H1 (cell line): ENCODE measurements around the gene DGKH. TPM values are rescaled to one million over a fixed set of nuclear protein-coding genes. Genes with fewer than 3 reads are reported as not detected.

Experiments used
- CTCF ChIA-PET: fragments of 300-600 bp; sonication (Branson Sonifier 250); formaldehyde crosslinking; loops from one replicate; lab custom pipeline; 2021; ENCODE audit not compliant: partially characterized antibody; lab: Charles Lee
- POLR2A ChIA-PET: fragments of 300-600 bp; sonication (Branson Sonifier 250); formaldehyde crosslinking; loops from one replicate; lab custom pipeline; 2021; ENCODE audit warnings: inconsistent platforms; ENCODE audit not compliant: partially characterized antibody; lab: Charles Lee
- DNase-seq, 2 experiments: peaks; one replicate each; pipeline versions ENCODE4 v3.0.0 to v3.0.0-alpha.2; 2010 to 2022; ENCODE audit warnings: low spot score in 2 of 2, low read depth in 1 of 2, mixed read lengths in 1 of 2
- FAIRE-seq: peaks from 2 replicates; lab custom pipeline; 2011; peaks lifted over from hg19 to GRCh38; lab: Jason Lieb, UNC
- H2AFZ ChIP-seq: 2 replicates; pipeline ENCODE4 v1.8.1; 2012; ENCODE audit warnings: low read length, inconsistent platforms
- H2AK5ac ChIP-seq: 2 replicates; pipeline ENCODE4 v1.6.1; 2013; ENCODE audit warnings: low read depth, low read length
- H2BK120ac ChIP-seq: replicated peaks from 2 replicates; pipeline ENCODE3; 2013; ENCODE audit warnings: low read depth, low read length, inconsistent platforms
- H2BK12ac ChIP-seq: 2 replicates; pipeline ENCODE4 v1.6.1; 2013; ENCODE audit warnings: low read depth, low read length
- H2BK15ac ChIP-seq: 2 replicates; pipeline ENCODE4 v1.6.1; 2013; ENCODE audit warnings: low read length
- H2BK20ac ChIP-seq: 2 replicates; pipeline ENCODE4 v1.6.1; 2013; ENCODE audit warnings: low read length
- H2BK5ac ChIP-seq: 2 replicates; pipeline ENCODE4 v1.6.1; 2013; ENCODE audit warnings: low read depth, low read length
- H3K14ac ChIP-seq: 2 replicates; pipeline ENCODE4 v1.6.1; 2013; ENCODE audit warnings: inconsistent platforms; ENCODE audit not compliant: insufficient read length
- H3K18ac ChIP-seq: 2 replicates; pipeline ENCODE4 v1.6.1; 2013; ENCODE audit warnings: low read length; ENCODE audit errors: extremely low read depth
- H3K23ac ChIP-seq: 2 replicates; pipeline ENCODE4 v1.6.1; 2013; ENCODE audit warnings: inconsistent platforms; ENCODE audit not compliant: insufficient read length
- H3K23me2 ChIP-seq: 2 replicates; pipeline ENCODE4 v1.6.1; 2013; ENCODE audit warnings: low read depth, low read length
- H3K27ac ChIP-seq: 2 replicates; pipeline ENCODE4 v1.6.1; 2011; ENCODE audit warnings: low read depth, low read length, inconsistent platforms
- H3K27me3 ChIP-seq, 4 experiments: replicated peaks in 1 of 4; 1 replicate in 1 of 4; 2 replicates in 3 of 4; pipeline versions ENCODE4 v1.6.1 to v1.8.1; 2011 to 2013; ENCODE audit warnings: low read length in 3 of 4, mild to moderate bottlenecking in 3 of 4, inconsistent platforms in 2 of 4, mixed read lengths in 2 of 4, moderate library complexity in 1 of 4; ENCODE audit not compliant: control insufficient read depth in 3 of 4, insufficient read depth in 3 of 4; ENCODE audit errors: extremely low read depth in 1 of 4
- H3K36me3 ChIP-seq, 4 experiments: 2 replicates each; pipeline versions ENCODE4 v1.6.1 to v1.8.1; 2011 to 2013; ENCODE audit warnings: mild to moderate bottlenecking in 4 of 4, low read length in 3 of 4, moderate library complexity in 2 of 4, control low read depth in 1 of 4, inconsistent platforms in 1 of 4; ENCODE audit not compliant: insufficient read depth in 4 of 4, control insufficient read depth in 2 of 4
- H3K4ac ChIP-seq: replicated peaks from 2 replicates; pipeline ENCODE3; 2013; ENCODE audit warnings: low read length, low read depth, mixed read lengths, inconsistent platforms; ENCODE audit not compliant: insufficient read length
- H3K4me1 ChIP-seq, 4 experiments: replicated peaks in 1 of 4; 1 replicate in 1 of 4; 2 replicates in 3 of 4; pipeline versions ENCODE4 v1.6.1 to v1.8.1; 2011 to 2013; ENCODE audit warnings: low read length in 3 of 4, inconsistent platforms in 2 of 4, mixed read lengths in 1 of 4; ENCODE audit not compliant: insufficient read depth in 4 of 4, control insufficient read depth in 3 of 4
- H3K4me2 ChIP-seq, 2 experiments: 2 replicates each; pipeline versions ENCODE4 v1.6.1 to v1.8.1; 2011 to 2013; ENCODE audit warnings: low read depth in 2 of 2, low read length in 2 of 2, control low read depth in 1 of 2, inconsistent platforms in 1 of 2, mild to moderate bottlenecking in 1 of 2; ENCODE audit not compliant: insufficient read depth in 1 of 2
- H3K4me3 ChIP-seq, 4 experiments: fragments of 200-600, 300-600 bp in 1 of 4; sonication (generic), shearing (Covaris generic), sonication (Bioruptor Twin) in 1 of 4; 2 replicates each; pipeline versions ENCODE4 v1.5.1 to v1.8.1; 2011 to 2016; ENCODE audit warnings: low read length in 4 of 4, low read depth in 3 of 4, control low read depth in 2 of 4, inconsistent platforms in 2 of 4, mild to moderate bottlenecking in 2 of 4, mixed read lengths in 1 of 4, moderate library complexity in 1 of 4; ENCODE audit not compliant: insufficient read depth in 2 of 4; ENCODE audit errors: extremely low read depth in 1 of 4
- H3K56ac ChIP-seq: replicated peaks from 2 replicates; pipeline ENCODE3; 2013; ENCODE audit warnings: low read depth, mild to moderate bottlenecking, mixed read lengths, low read length, inconsistent platforms; ENCODE audit not compliant: insufficient read length
- H3K79me1 ChIP-seq: 2 replicates; pipeline ENCODE4 v1.6.1; 2013; ENCODE audit warnings: low read depth, low read length, control low read depth
- H3K79me2 ChIP-seq, 2 experiments: 2 replicates each; pipeline versions ENCODE4 v1.6.1 to v1.8.1; 2012 to 2013; ENCODE audit warnings: low read length in 2 of 2, mild to moderate bottlenecking in 2 of 2, inconsistent platforms in 1 of 2; ENCODE audit not compliant: insufficient read depth in 2 of 2, control insufficient read depth in 1 of 2
- H3K9ac ChIP-seq, 4 experiments: replicated peaks in 1 of 4; 1 replicate in 1 of 4; 2 replicates in 3 of 4; pipeline versions ENCODE4 v1.6.1 to v1.8.1; 2011 to 2013; ENCODE audit warnings: low read depth in 3 of 4, low read length in 3 of 4, control low read depth in 2 of 4, mild to moderate bottlenecking in 2 of 4, moderate library complexity in 2 of 4, inconsistent platforms in 1 of 4; ENCODE audit errors: extremely low read depth in 1 of 4
- H3K9me3 ChIP-seq, 2 experiments: 2 replicates each; pipeline versions ENCODE4 v1.6.1 to v1.8.1; 2012 to 2013; ENCODE audit warnings: mild to moderate bottlenecking in 2 of 2, moderate library complexity in 2 of 2, control low read depth in 1 of 2, inconsistent platforms in 1 of 2, low read depth in 1 of 2, low read length in 1 of 2, mixed read lengths in 1 of 2; ENCODE audit not compliant: insufficient read depth in 2 of 2
- H4K20me1 ChIP-seq, 2 experiments: replicated peaks in 1 of 2; 2 replicates each; pipeline versions ENCODE3 to v1.8.1; 2011 to 2013; ENCODE audit warnings: inconsistent platforms in 2 of 2, low read length in 2 of 2, mild to moderate bottlenecking in 1 of 2; ENCODE audit not compliant: insufficient read depth in 2 of 2, control insufficient read depth in 1 of 2
- H4K5ac ChIP-seq: 2 replicates; pipeline ENCODE4 v1.6.1; 2013; ENCODE audit warnings: low read length, low read depth, mixed read lengths, inconsistent platforms; ENCODE audit not compliant: insufficient read length
- H4K8ac ChIP-seq: 2 replicates; pipeline ENCODE4 v1.8.0; 2013; ENCODE audit warnings: mild to moderate bottlenecking, moderate library complexity, low read length, inconsistent platforms; ENCODE audit not compliant: insufficient read depth; ENCODE audit errors: extremely low read depth
- H4K91ac ChIP-seq: replicated peaks from 2 replicates; pipeline ENCODE3; 2013; ENCODE audit warnings: low read length, mixed read lengths, inconsistent platforms; ENCODE audit not compliant: insufficient read length
- ASH2L ChIP-seq: fragments of 200-600, 300-600 bp; sonication (generic); IDR thresholded peaks from one replicate; pipeline ENCODE4 v1.7.1; 2017; ENCODE audit warnings: low read length
- ATF3 ChIP-seq: IDR thresholded peaks from 2 replicates; pipeline ENCODE4 v1.6.1; 2011; ENCODE audit warnings: low read depth, mild to moderate bottlenecking, low read length; ENCODE audit not compliant: insufficient read depth
- BRCA1 ChIP-seq: IDR thresholded peaks from 2 replicates; pipeline ENCODE4 v1.6.1; 2012; ENCODE audit warnings: low read depth, low read length, improper control_type of control experiment
- CBX5 ChIP-seq: fragments of 300-800, 300-1000 bp; sonication (generic); IDR thresholded peaks from 2 replicates; pipeline ENCODE4 v1.7.1; 2016; ENCODE audit warnings: antibody characterized with exemption, low read length, low read depth
- CEBPB ChIP-seq: IDR thresholded peaks from 2 replicates; pipeline ENCODE4 v1.6.1; 2012; ENCODE audit warnings: low read depth, low read length
- CTBP2 ChIP-seq: IDR thresholded peaks from 2 replicates; pipeline ENCODE4 v1.7.0; 2011; ENCODE audit warnings: borderline replicate concordance, mild to moderate bottlenecking, moderate library complexity, mixed read lengths, low read length; ENCODE audit not compliant: insufficient read depth, insufficient read length
- HDAC2 ChIP-seq, 2 experiments: fragments of 300-600 bp in 1 of 2; sonication (generic) in 1 of 2; IDR thresholded peaks; 2 replicates each; pipeline ENCODE4 v1.6.1; 2011 to 2012; ENCODE audit warnings: low read depth in 2 of 2, low read length in 2 of 2, mild to moderate bottlenecking in 2 of 2, moderate library complexity in 2 of 2, borderline replicate concordance in 1 of 2, inconsistent platforms in 1 of 2
- JUND ChIP-seq: IDR thresholded peaks from 2 replicates; pipeline ENCODE4 v1.6.1; 2011; ENCODE audit warnings: mild to moderate bottlenecking, improper control_type of control experiment, low read length
- KDM4A ChIP-seq: IDR thresholded peaks from one replicate; pipeline ENCODE4 v1.7.1; 2012; ENCODE audit warnings: low read depth, mild to moderate bottlenecking, moderate library complexity, low read length, inconsistent platforms; ENCODE audit not compliant: severe bottlenecking
- NANOG ChIP-seq: IDR thresholded peaks from 2 replicates; pipeline ENCODE4 v1.6.1; 2011; ENCODE audit warnings: low read length, low read depth, mild to moderate bottlenecking, inconsistent platforms; ENCODE audit not compliant: insufficient read depth, poor library complexity, severe bottlenecking
- NRF1 ChIP-seq: IDR thresholded peaks from 2 replicates; pipeline ENCODE4 v1.6.1; 2011; ENCODE audit warnings: mild to moderate bottlenecking, low read depth, low read length, improper control_type of control experiment
- RXRA ChIP-seq: IDR thresholded peaks from 2 replicates; pipeline ENCODE4 v1.6.1; 2011; ENCODE audit warnings: low read depth, mild to moderate bottlenecking, low read length, moderate library complexity; ENCODE audit not compliant: insufficient read depth
- SIN3A ChIP-seq, 2 experiments: IDR thresholded peaks in 1 of 2; conservative IDR thresholded peaks in 1 of 2; 2 replicates each; pipeline ENCODE4 v1.6.1; 2011 to 2012; ENCODE audit warnings: low read length in 2 of 2, improper control_type of control experiment in 1 of 2, low read depth in 1 of 2, mild to moderate bottlenecking in 1 of 2
- SP4 ChIP-seq: IDR thresholded peaks from 2 replicates; pipeline ENCODE4 v1.6.1; 2012; ENCODE audit warnings: low read length, inconsistent platforms
- WGBS, 2 experiments: shearing (Covaris generic) in 1 of 2; methylation state at CpG; one replicate each; pipeline versions ENCODE4 v1.1.6 to v1.1.7; 2013 to 2015; ENCODE audit warnings: low lambda C conversion rate in 2 of 2, mixed read lengths in 2 of 2, inconsistent platforms in 1 of 2, low coverage in 1 of 2, missing lambda C conversion rate in 1 of 2; ENCODE audit not compliant: insufficient replicate concordance in 2 of 2, insufficient coverage in 1 of 2, insufficient read length in 1 of 2; ENCODE audit errors: extremely low coverage in 1 of 2, missing lambda C conversion rate in 1 of 2; 5-methylcytosine and 5-hydroxymethylcytosine counted together
- polyA plus RNA-seq, 7 experiments: library from polyadenylated mRNA; depleted of rRNA in 3 of 7; stranded (reverse) in 5 of 7; unstranded in 2 of 7; fragments of >200 nt in 5 of 7; fragments of 200-250 nt in 2 of 7; gene quantifications; 1 replicate in 5 of 7; 2 replicates in 1 of 7; 4 replicates in 1 of 7; pipeline versions ENCODE4 v1.2.1 to v1.2.3, GENCODE V29; 2011 to 2013; ENCODE audit warnings: missing spikeins in 2 of 7, mixed read lengths in 2 of 7
- total RNA-seq: library from RNA; stranded (reverse); fragmentation: NEBNext Ultra II Directional; extraction: Animal tissue kit (Norgen Biotek cat#: 25700); gene quantifications from 2 replicates; pipeline ENCODE4 v1.2.1, GENCODE V29; 2021

DGKH gene
- total and polyA plus RNA-seq, 2 of the 8 experiments (the other 6 are each of a cell fraction or from before 2014, with no cell fraction given), result 2.1 to 7.9 TPM

- Histone ChIP-seq H2BK5ac (no peak overlapping the region), H3K23ac (no peak overlapping the region), H3K9me3 (no peaks in the 10 kb centered on the region), H2BK15ac (no peak overlapping the region), H3K27ac (no peak overlapping the region), H2BK12ac (no peak overlapping the region), H2BK20ac (no peak overlapping the region), H3K14ac (no peak overlapping the region), H2BK120ac (no peak overlapping the region), H4K91ac (no peak overlapping the region), H3K4ac (no peak overlapping the region), H3K56ac (no peak overlapping the region), H3K79me1 (no peaks in the 10 kb centered on the region), H3K18ac (no peak overlapping the region), H3K23me2 (no peaks in the 10 kb centered on the region), H4K20me1 (no peaks in the 10 kb centered on the region), H4K5ac (no peak overlapping the region), H3K4me1 (no peaks in the 10 kb centered on the region), H3K36me3 (no peaks in the 10 kb centered on the region), H2AK5ac (no peak overlapping the region), H3K4me3 (no peak overlapping the region), H3K4me2 (no peak overlapping the region), H3K9ac (no peak overlapping the region), H3K79me2 (no peaks in the 10 kb centered on the region), H4K8ac (no peak overlapping the region), H2AFZ (no peak overlapping the region), H3K27me3 (no peaks in the 10 kb centered on the region; a peak in 1 of 7 replicates)
- DNase-seq (no peak), FAIRE-seq (no peak)
- 86% methylated on average over 1 of the region's 1 CpG; no CpG with 5 or more reads in 1 of the 2 experiments for WGBS, 2 experiments
- CTCF ChIA-PET, result no interaction called here
- POLR2A ChIA-PET, result no interaction called here
- TF ChIP-seq HDAC2 (IDR thresholded peaks at IDR 0.05; ENCODE audit: borderline replicate concordance in 1 of 2, low read depth in 2 of 2, low read length in 2 of 2) (no peak), CEBPB (no peak), RXRA (no peak), CTBP2 (no peak), KDM4A (no peak), ATF3 (no peak), ASH2L (no peak), NANOG (no peak), JUND (no peak), NRF1 (no peak), BRCA1 (no peak), CBX5 (no peak), SP4 (no peak), SIN3A (conservative IDR thresholded peaks at IDR 0.05 in 1 of 2, IDR thresholded peaks at IDR 0.05 in 1 of 2; ENCODE audit: low read depth in 1 of 2, low read length in 2 of 2) (no peak)
Measured at GRCh38 chr13:42239161-42239560, 190.7 kb downstream of the DGKH start.
